ENCODE data around the gene NNAT. TPM values are rescaled to one million over a fixed set of nuclear protein-coding genes. Genes with fewer than 3 reads are reported as not detected.

The NNAT gene
- total and polyA plus RNA-seq, 4 donors: 0.09 to 0.24 TPM; not detected in 2

GRCh38 chr20:37490663-37491350 lies 30.2 kb upstream of the NNAT start:
- Histone ChIP-seq H3K9me3 (ENCODE audit: control insufficient read depth in 4 of 4, low read length in 3 of 4) (no peaks in the 10 kb centered on the region), H3K4me1 (ENCODE audit: control insufficient read depth in 4 of 4, insufficient read depth in 4 of 4, low read length in 3 of 4) (no peaks in the 10 kb centered on the region), H3K27ac (ENCODE audit: low read depth in 1 of 2, low read length in 2 of 2) (no peak overlapping the region), H3K4me3 (ENCODE audit: low read depth in 1 of 3, low read length in 3 of 3) (no peak overlapping the region), H3K9ac (ENCODE audit: low read depth in 1 of 2, low read length in 2 of 2) (no peak overlapping the region), H3K36me3 (ENCODE audit: control insufficient read depth in 4 of 4, insufficient read depth in 3 of 4, low read depth in 1 of 4, low read length in 3 of 4) (no peaks in the 10 kb centered on the region), H3K27me3 (ENCODE audit: control insufficient read depth in 4 of 4, insufficient read depth in 4 of 4, low read length in 3 of 4) (no peaks in the 10 kb centered on the region)
- 80% methylated on average over 7 of the region's 7 CpGs for WGBS
- DNase-seq (ENCODE audit: low spot score): no peak
- no peak for TF ChIP-seq EGR1 (IDR thresholded peaks at IDR 0.05; ENCODE audit: low read depth in 2 of 2)

- no peak for DNase-seq (ENCODE audit: low spot score)
- H3K4me1 ChIP-seq (ENCODE audit: control insufficient read depth in 4 of 4, insufficient read depth in 4 of 4, low read length in 3 of 4): no peaks in the 10 kb centered on the region
- no peak overlapping the region for H3K27ac ChIP-seq (ENCODE audit: low read depth in 1 of 2, low read length in 2 of 2)
- no peaks in the 10 kb centered on the region for H3K9me3 ChIP-seq (ENCODE audit: control insufficient read depth in 4 of 4, low read length in 3 of 4)
- WGBS: 92% methylated on average over 6 of the region's 6 CpGs
- TF ChIP-seq HNF4A (conservative IDR thresholded peaks at IDR 0.05) (no peak), TAF1 (conservative IDR thresholded peaks at IDR 0.05) (no peak), FOXA2 (IDR thresholded peaks at IDR 0.05) (no peak), EGR1 (IDR thresholded peaks at IDR 0.05; ENCODE audit: low read depth in 2 of 2) (no peak), ZBTB33 (IDR thresholded peaks at IDR 0.05) (no peak), ATF3 (IDR thresholded peaks at IDR 0.05) (no peak), YY1 (IDR thresholded peaks at IDR 0.05) (no peak), REST (IDR thresholded peaks at IDR 0.05) (no peak), MAX (IDR thresholded peaks at IDR 0.05) (no peak), FOXA1 (IDR thresholded peaks at IDR 0.05) (no peak), CTCF (IDR thresholded peaks at IDR 0.05; ENCODE audit: low read depth, low read length, missing input control) (no peak), RAD21 (IDR thresholded peaks at IDR 0.05) (no peak), JUND (IDR thresholded peaks at IDR 0.05) (no peak)
- H3K27me3 ChIP-seq (ENCODE audit: control insufficient read depth in 4 of 4, insufficient read depth in 4 of 4, low read length in 3 of 4): no peaks in the 10 kb centered on the region
- H3K9ac ChIP-seq (ENCODE audit: low read depth in 1 of 2, low read length in 2 of 2): no peak overlapping the region
- no peak overlapping the region for H3K4me3 ChIP-seq (ENCODE audit: low read depth in 1 of 3, low read length in 3 of 3)
- no peaks in the 10 kb centered on the region for H3K36me3 ChIP-seq (ENCODE audit: control insufficient read depth in 4 of 4, insufficient read depth in 3 of 4, low read depth in 1 of 4, low read length in 3 of 4)
Observed at GRCh38 chr20:37492096-37492625, 28.9 kb upstream of the NNAT start.
